Measurements from ENCODE around the gene TOMT. TPM values are rescaled to one million over a fixed set of nuclear protein-coding genes. Genes with fewer than 3 reads are reported as not detected.
A peak's percentile ranks its signal among the peaks of the same experiment; 100 is the strongest.

TOMT gene
- total RNA-seq, 1 experiment from 2014 or later: not detected

DNA sequence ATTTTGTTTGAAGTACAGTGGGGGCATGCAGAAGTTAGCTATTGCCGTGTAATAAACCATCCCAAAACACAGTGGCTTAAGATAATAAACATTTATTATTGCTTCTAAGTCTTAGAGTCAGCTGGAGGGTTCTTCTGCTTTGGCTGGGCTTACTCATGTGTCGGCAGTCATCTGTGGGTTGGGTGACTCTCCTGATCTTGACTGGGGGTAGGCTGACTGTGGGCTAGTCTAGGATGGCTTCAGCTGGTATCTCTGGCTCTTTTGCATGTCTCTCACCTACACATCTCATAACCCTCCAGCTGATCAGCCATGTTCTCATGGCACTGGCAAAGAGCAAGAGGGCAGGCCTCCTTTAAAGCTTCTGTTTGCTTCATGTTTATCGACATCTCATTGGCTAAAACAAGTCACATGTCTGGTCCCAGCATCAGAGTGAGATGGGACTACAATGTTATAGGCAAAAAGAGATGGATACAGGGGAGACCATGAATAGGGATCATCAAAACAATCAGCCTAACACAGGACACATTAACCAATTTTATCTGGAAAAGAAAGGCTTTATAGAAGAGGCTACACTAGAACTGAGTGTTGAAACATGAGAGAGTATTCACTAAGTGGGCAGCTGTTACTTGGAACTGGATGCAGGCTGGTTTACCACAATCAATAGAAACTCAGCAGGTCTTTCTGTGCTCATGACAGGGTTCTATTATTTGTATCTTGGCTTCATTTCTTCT lies 19.9 kb upstream of the TOMT start:
- no peak for DNase-seq (ENCODE audit: low read depth)

DNA sequence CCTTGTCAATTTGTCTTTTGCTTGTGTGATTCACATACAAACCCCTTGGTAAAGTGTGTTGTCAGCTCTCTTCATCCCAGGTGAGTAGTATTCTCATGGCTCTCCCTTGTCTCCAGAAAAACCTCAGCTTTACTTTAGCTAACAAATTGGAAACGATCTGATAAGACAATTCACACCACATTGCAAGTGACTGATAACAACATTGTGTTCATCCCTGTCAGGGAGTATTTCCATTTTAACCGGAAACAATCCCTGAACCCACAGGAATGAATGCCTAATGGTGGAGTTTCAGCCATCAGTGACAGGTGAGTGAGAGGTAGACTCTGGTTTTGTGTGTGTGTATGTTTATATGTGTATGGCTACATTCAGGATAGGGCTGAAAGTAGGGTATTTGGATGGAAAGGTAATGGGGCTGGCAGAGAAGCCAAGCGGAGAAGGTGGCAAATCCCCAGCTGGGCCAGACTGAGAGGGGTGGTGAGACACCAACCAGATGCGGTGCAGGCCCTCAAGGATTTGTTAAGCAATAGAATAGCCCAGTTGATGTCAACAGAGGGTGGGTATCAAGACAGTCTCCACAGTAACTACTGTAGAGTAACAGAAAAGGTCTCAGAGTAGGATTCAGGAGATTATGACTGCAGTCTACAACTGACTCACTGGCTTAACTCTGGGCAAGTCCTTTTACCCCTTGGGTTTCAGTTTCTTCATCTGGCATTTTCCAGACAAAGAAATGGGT lies 17.5 kb upstream of the TOMT start:
- no peak for DNase-seq (ENCODE audit: low read depth)

DNA sequence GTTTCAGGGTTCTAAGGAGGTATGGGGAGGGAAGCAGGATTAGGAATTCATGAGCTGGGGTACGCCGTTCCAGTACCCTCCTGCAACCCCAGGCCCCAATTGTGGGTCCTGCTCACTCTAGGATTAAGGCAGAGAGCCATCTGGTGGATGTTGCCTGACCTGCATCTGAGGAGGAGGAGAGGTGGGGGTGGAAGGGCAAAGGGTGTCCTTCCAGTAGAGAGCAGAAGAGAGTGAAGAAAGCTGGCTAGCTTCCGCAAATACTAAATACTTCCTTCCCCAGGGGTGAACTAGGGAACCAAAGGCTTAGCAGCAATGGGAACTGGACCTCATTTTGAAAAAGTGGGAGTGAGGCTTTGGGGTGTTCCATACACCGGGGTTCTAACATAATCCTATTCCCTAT lies 14.4 kb upstream of the TOMT start:
- DNase-seq (ENCODE audit: low read depth): peak; percentile 41

DNA sequence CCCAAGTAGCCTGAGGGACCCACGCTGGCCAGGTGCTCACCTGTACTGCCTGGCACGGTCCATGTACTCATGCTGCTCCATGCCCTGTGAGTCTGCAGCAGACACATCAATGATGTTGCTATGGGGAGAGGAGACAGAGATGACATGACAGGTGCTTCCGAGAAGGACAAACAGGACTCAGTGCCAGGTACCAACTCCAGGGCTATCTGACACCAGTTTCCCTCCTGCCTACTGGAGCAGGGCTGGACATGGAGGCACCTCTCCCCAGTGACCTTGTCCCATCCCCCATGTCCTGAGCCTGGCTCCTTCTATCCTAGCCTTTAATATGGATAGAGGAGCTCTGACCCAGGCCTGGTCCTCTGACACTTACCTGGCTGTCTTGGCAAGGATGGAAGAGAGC lies 7.0 kb upstream of the TOMT start:
- no peak for DNase-seq (ENCODE audit: low read depth)

DNA sequence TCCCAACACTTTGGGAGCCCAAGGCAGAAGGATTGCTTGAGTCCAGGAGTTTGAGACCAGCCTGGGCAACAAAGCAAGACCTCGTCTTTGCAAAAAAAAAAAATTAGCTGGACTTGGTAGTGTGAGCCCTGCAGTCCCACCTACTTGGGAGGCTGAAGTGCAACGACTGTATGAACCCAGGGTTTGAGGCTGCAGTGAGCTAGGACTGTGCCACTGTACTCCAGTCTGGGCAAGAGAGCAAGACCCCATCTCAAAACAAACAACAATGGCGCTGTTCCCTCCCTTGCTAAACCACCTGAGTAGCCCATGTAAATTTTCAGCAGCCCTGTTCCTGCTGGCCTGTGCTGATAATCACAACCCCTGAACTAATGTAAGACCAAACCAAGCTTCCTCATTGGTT lies 5.7 kb upstream of the TOMT start:
- no peak for DNase-seq (ENCODE audit: low read depth)

DNA sequence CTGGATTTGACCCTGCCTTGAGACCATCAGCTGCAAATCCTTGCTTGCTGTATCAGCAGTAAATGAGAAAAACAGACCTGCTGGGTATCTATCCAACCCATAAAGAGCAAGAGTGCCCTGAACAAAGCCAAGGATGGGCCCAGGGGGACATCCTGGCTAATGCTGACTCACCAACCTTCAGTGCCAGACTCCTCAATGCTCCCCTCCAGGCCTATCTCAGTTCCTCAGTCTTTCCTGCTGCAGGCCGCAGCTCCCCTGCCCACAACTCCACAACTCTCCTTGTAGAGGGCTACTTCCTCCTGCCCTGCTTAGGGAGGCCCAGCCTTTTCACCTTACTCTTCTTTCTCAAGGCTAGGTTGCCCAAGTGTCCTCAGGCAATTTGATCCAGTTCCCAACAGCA lies 5.3 kb upstream of the TOMT start:
- DNase-seq (ENCODE audit: low read depth): peak; percentile 36

DNA sequence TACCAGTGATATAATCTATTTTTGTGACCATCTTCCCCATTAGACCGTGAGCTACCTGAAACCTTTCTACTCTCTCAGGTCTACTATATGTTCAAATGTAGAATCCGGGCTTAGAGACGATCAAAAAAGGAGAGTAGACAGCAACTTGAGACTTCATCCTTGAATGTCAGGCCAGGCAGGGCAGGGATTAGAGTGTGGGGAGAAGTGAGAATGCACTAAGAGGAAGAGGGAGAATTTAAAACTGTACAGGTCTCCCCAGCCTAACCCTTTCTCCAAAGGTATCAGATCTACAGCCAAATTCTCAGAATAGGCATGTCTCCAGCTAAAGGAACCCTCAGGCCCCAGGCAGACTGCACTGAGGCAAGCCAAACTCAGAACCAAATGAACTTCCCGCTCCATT lies 3.6 kb upstream of the TOMT start:
- no peak for DNase-seq (ENCODE audit: low read depth)

DNA sequence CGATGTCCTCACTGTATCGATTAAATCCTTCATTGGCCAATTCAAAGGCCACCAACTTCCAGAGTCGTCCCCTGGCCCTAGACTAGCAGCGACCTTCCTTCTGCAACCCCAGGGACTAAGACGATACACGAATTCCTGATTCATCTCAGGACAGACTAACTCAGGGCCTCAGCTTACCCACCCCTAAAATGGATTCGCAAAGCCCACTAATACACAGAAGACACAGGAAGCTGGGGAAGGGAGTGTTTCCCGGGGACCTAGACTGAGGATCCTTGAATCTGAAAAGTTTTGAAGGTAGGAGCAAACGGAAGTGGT lies 3.1 kb upstream of the TOMT start:
- no peak for DNase-seq (ENCODE audit: low read depth)

DNA sequence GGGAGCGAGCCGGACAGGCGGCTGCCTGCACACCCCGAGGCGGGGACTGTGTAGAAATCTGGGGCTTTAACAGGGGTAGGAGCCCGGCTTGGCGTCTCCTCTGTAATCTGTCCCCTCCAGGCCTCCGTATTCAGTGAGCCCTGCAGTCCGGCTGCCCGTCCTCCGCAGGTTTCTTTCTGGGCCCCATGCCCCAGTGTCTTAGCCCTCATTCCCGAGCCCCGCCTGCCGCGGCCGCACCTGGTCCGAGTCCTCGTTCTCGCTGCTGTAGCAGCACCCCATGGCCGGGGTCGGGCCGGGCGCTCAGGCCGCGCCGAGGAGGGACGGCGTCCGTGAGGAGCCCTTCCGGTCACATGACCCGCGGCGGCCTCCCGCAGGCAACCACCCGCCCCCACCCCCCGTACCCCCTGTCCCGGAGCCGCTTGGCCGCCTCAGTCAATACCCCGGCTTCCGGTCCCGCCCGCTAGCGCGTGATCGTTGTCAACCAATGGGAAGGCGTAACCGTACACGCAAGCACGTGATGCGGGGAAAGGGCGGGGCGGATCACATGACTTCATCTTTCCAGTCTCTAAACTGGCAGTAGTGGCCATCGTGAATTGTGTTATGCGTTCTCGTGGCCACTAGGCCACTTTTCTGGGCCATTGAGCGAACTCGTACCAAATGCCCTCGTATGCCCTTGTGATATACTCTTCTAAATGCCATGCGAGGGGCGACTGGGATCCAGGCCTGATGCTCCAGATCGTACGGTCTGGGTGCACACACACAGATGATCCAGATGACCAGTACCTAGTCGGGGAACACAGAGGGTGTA lies 2.6 kb upstream of the TOMT start, which contains the start of gene LAMTOR1:
Gene LAMTOR1, minus strand, starts transcription at position 352 of the 808 bp plus-strand sequence. Its CDS starts 73 bp downstream, at position 279.
- DNase-seq (ENCODE audit: low read depth): peak; percentile 99

DNA sequence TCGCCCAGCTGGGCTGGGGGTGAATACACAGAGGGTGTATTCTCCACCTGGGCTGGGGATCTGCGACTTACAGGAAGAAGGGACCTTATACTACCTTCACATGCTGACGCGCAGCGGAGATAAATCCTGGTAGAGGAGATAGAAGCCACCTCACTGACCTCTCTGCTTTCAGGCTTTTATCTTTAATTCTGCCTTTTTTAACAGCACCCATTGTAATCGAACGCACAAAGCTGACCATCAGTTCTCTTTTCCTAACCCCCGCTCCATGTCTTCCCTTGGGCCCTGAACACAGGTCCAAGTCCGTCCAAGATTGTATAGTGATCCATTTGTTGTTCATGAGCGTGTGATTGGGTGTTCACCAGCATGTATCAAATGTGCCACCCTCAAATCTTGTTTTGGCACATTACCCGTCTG lies 2.0 kb upstream of the TOMT start:
- no peak for DNase-seq (ENCODE audit: low read depth)

DNA sequence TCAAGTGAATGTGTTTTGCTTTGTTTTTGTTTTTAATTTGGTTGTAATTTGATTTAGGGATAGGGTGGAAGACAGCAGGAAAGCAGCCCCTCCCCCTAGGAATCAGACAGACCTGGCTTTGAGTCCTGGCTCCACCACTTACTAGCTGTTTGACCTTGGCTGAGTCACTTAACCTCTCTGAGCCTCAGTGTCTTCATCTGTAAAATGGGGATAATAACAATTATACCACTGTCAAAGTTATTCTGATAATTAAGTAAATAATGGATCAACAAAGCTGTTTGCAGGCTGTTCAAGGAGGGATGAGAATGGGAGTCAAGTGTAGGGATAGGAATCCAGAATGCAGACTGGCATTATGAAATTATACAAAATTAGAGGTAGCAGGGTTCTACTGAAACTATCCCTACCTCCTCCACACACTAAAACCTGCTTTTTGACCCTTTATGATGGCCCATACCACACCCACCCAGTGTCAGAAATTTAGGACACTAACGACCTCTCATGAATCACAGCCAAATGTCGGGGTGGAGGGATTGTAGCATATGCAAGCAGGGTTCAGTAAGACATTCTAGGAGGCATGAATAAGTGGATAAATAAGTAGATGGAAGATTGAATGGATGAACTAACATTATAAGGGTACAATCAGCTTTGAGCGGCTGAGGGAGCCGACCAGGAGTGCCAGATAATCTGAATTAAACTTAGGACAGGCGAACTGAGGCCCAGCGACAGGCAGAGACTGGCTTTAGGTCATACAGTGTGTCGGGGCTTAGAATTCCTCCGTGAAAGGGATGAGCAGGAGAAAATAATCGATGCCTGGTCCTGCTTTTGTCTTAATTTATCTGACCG lies 5.8 kb downstream of the TOMT start:
- DNase-seq (ENCODE audit: low read depth): no peak

DNA sequence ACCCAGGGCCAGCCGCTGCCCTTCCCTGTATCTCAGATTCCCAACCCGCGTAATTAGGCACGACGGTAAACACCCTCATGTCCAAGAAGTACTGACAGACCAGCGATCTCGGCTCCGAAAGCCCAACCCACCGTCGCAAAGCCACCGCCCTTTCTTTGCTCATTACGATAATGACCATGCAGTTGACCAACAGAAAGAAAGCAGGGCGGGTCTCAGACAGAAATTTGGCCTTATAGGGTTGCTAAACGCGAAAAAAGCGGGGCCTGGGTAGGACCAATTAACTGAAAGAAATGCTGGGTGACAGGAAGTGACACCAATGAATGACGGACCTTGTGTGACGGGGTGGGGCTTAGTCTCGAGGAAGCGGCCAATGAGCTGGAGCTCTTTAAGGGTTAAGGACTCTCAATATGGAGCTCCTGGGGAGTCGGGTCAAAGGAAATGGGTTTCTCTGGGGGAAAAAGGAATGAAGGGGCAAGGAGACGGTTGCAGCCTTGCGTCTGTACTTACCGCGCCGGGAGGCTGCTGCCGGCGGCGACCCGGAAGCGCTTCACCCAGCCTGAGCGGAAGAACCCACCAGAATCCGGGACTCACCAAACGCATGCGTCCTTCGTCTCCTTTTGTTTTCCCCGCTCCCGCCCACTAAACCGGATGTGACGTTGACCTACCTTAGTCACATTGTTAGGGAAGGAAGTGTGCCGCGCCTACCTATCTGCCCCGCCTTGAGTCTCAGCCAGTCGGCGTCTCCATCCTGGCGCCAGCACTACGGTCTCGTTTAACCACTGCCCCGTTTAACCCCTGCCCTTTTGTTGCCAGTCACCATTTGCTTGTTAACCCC lies 6.6 kb downstream of the TOMT start, which contains the start of gene ANAPC15:
Gene ANAPC15, minus strand, starts transcription at position 553 of the 835 bp plus-strand sequence. CDS start 1,419 bp downstream, outside the sequence.
- DNase-seq (ENCODE audit: low read depth): peak; percentile 100

DNA sequence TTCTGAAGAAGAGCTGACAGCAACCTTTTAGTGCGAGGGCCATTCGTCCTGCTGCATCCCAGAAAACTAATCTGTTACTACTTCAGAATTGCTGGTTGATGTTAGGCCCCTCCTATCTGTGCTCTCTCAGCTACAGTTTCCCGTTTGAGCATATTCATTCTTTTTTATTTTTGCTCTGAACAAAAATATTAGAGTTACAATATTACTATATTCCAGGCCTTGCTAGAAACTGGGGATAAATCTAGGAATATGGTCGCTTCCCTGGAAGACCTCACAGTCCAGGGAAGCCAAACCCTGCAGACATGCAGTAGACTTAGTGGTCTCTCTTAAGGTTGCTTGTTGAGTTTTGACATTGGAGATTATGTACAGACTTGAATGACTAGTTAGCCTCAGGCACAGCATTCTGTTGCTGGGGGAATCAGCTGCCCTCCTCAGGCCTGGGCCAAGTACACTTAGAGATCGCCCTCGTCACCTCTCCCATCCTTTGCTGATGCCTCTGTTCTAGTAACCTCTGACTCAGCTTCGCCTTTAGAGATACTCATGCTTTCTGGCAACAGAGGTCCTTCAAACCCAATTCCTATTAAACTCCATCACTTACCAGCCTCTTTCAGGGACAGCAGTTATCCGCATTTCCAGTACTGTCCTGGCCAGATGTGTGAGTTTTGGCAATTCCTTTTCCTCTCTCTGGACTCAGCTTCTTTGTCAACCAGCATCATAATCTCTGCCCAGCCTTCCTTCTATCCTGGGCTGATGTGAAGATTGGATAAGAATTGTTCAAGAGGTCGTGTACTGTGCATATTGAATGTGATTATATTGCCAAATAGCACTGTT lies 7.5 kb downstream of the TOMT start:
- peak; percentile 78 for DNase-seq (ENCODE audit: low read depth)

DNA sequence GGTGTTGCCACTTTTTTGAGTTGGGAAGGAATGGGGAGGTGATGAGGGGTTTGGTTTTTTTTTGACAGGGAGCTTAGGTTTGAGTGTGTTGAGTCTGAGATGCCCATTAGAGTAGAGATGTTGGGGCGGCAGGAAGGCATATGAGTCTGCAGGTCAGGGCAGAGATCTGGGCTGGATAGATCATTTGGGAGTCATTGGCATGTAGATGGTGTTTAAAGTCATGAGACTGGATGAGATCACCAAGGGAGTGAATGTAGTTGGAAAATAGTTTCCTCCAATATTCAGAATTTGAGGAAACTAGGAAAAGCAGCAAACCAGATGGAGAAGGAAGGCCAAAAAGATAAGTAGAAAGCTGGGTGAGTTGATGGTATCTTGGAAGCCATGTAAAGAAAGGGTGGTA lies 8.8 kb downstream of the TOMT start:
- no peak for DNase-seq (ENCODE audit: low read depth)

DNA sequence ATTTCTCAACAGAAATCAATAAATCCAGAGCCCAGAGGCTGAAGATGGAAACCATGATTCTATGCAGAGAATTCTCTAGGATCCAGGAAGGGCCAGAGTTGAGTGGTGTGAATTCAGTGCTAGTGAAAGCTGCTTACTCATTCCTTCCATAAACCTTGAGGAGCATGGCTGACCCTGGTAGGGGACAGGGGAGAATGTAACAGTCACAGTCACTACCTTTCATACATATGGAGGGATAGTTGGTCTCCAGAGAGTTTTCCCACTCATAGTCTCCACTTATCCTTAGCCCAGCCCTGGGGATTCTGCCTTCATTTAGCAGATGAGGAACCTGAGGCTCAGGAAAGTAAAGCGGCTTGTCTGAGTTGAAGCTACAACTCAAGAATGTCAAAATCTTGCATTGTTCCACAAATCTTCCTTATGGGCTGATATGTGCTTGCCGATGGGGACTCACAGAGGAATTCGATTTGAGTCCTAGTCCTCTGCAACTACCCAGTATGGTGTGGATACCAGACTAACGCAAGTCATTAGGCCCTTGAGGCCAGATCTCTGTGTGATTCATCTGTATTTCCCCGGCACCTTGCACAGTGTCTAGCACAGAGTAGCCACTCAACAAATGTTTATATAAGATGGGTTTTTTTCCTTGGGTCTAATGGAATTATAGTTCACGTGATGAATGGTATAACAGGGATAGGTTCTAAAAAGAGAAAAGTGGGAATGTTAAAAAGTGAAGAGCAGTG lies 10.5 kb downstream of the TOMT start:
- DNase-seq (ENCODE audit: low read depth): no peak

DNA sequence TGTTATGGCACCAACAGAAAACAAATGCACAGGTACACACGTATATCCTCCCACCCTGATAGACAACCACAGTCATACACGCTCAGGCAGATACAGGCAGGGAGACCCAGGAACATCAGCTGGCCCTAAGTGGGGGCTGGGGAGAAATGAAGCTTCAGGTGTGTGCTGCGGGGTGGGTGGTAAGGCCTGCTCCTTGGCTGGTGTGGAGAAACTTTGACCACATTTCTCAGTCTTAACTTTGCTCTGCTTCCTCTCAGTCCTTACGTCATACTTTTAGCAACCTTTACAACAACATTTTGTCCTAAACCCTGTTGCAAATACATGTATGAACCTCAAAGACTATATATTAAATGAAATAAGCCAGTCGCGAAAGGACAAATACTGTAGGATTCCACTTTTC lies 13.5 kb downstream of the TOMT start:
- DNase-seq (ENCODE audit: low read depth): no peak

DNA sequence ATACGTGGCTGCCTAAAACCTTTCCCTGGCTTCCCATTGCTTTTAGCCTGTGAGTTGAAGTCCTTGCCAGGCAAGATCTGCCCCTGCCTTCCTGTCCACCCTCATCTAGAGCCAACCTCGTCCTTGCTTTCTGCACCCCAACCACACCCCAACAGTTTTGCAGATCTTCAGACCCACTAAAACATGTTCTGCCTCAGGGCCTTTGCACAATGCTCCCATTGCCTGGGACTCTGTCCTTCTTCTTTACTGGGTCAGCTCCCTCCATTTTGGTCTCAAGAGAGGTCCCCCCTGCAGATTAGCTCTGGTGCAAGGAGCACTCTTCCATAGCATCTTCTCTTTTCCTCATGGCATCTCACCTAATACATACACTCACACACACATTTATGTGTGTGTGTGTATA lies 15.2 kb downstream of the TOMT start:
- no peak for DNase-seq (ENCODE audit: low read depth)

DNA sequence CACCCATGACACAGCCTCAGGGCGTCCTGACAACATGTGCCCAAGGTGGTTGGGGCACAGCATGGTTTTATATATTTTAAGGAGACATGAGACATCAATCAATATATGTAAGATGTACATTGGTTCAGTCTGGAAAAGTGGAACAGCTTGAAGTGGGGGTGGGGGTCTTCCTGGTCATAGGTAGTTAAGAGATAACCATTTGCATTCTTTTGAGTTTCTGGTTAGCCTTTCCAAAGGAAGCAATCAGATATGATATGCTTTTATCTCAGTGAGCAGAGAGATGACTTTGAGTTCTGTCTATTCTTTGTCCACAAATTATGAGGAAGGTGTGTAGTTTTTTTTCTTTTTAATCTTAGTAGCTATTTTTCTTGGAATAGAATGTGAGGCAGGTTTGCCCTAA lies 16.9 kb downstream of the TOMT start:
- DNase-seq (ENCODE audit: low read depth): no peak

DNA sequence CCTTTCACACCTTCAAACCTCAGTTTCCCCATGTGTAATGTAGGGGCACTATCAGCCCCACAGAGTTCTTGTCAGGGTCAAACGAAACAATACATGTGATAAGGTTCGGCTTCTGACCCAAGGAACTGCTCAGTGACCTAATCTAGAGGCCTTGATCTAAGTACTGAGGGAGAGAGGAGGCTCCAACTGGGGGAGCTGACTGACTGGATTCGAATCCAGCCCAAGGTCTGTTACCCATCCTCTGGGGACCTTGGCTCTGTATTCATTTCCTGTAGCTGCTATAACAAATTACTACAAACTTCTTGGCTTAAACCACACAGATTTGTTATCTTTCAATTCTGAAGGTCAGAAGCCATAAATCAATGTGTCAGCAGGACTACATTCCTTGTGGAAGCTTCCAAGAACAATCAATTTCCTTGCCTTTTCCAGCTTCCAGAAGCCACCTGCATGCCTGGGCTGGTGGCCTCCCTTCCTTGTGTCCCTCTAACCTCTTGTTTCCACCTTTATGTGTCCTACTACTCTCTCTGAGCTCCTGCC lies 17.5 kb downstream of the TOMT start:
- DNase-seq (ENCODE audit: low read depth): no peak
